ENCODE results near the gene TCAP.

- TF ChIP-seq, protein P1, sequence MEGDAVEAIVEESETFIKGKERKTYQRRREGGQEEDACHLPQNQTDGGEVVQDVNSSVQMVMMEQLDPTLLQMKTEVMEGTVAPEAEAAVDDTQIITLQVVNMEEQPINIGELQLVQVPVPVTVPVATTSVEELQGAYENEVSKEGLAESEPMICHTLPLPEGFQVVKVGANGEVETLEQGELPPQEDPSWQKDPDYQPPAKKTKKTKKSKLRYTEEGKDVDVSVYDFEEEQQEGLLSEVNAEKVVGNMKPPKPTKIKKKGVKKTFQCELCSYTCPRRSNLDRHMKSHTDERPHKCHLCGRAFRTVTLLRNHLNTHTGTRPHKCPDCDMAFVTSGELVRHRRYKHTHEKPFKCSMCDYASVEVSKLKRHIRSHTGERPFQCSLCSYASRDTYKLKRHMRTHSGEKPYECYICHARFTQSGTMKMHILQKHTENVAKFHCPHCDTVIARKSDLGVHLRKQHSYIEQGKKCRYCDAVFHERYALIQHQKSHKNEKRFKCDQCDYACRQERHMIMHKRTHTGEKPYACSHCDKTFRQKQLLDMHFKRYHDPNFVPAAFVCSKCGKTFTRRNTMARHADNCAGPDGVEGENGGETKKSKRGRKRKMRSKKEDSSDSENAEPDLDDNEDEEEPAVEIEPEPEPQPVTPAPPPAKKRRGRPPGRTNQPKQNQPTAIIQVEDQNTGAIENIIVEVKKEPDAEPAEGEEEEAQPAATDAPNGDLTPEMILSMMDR (IDR thresholded peaks at IDR 0.05), result no peak
- no peak for TF ChIP-seq POLR2A (IDR thresholded peaks at IDR 0.05)
Observed at GRCh38 chr17:39615434-39615833, 49.7 kb upstream of the TCAP start.
